Measurements from ENCODE around the gene NRP1.

NRP1 gene

GRCh38 chr10:33331379-33331694 is 3.1 kb downstream of the NRP1 start:
- Histone ChIP-seq H3K9me3 (ENCODE audit: control insufficient read depth, low read length) (no peaks in the 10 kb centered on the region), H3K9ac (ENCODE audit: low read length) (no peak overlapping the region), H3K4me3 (ENCODE audit: low read length) (no peak overlapping the region), H3K27me3 (ENCODE audit: control insufficient read depth, insufficient read depth, low read length) (no peaks in the 10 kb centered on the region), H3K4me1 (ENCODE audit: control insufficient read depth, insufficient read depth, low read length) (peaks cover 11% of the 10 kb centered on the region), H3K36me3 (ENCODE audit: control insufficient read depth, insufficient read depth, low read length) (no peaks in the 10 kb centered on the region)

- Histone ChIP-seq H3K36me3 (ENCODE audit: control insufficient read depth, insufficient read depth, low read length) (no peaks in the 10 kb centered on the region), H3K9ac (ENCODE audit: low read length) (no peak overlapping the region), H3K4me3 (ENCODE audit: low read length) (no peak overlapping the region), H3K9me3 (ENCODE audit: control insufficient read depth, low read length) (no peaks in the 10 kb centered on the region), H3K27me3 (ENCODE audit: control insufficient read depth, insufficient read depth, low read length) (no peaks in the 10 kb centered on the region), H3K4me1 (ENCODE audit: control insufficient read depth, insufficient read depth, low read length) (peaks cover 11% of the 10 kb centered on the region)
These were observed 3.7 kb downstream of the NRP1 start for GRCh38 chr10:33330543-33331378.

GRCh38 chr10:33329178-33329577 is 5.3 kb downstream of the NRP1 start:
- Histone ChIP-seq H3K27me3 (ENCODE audit: control insufficient read depth, insufficient read depth, low read length) (no peaks in the 10 kb centered on the region), H3K4me1 (ENCODE audit: control insufficient read depth, insufficient read depth, low read length) (peaks cover 11% of the 10 kb centered on the region), H3K36me3 (ENCODE audit: control insufficient read depth, insufficient read depth, low read length) (no peaks in the 10 kb centered on the region), H3K9ac (ENCODE audit: low read length) (no peak overlapping the region), H3K9me3 (ENCODE audit: control insufficient read depth, low read length) (no peaks in the 10 kb centered on the region), H3K4me3 (ENCODE audit: low read length) (no peak overlapping the region)

- H3K4me1 ChIP-seq (ENCODE audit: control insufficient read depth, insufficient read depth, low read length): peaks cover 6% of the 10 kb centered on the region
- no peak overlapping the region for H3K4me3 ChIP-seq (ENCODE audit: low read length)
- no peaks in the 10 kb centered on the region for H3K9me3 ChIP-seq (ENCODE audit: control insufficient read depth, low read length)
- H3K27me3 ChIP-seq (ENCODE audit: control insufficient read depth, insufficient read depth, low read length): no peaks in the 10 kb centered on the region
- no peak overlapping the region for H3K9ac ChIP-seq (ENCODE audit: low read length)
- H3K36me3 ChIP-seq (ENCODE audit: control insufficient read depth, insufficient read depth, low read length): no peaks in the 10 kb centered on the region
These were observed 6.2 kb downstream of the NRP1 start for GRCh38 chr10:33328253-33328652.

- Histone ChIP-seq H3K27me3 (ENCODE audit: control insufficient read depth, insufficient read depth, low read length) (no peaks in the 10 kb centered on the region), H3K4me1 (ENCODE audit: control insufficient read depth, insufficient read depth, low read length) (peaks cover 6% of the 10 kb centered on the region), H3K4me3 (ENCODE audit: low read length) (no peak overlapping the region), H3K9ac (ENCODE audit: low read length) (no peak overlapping the region), H3K9me3 (ENCODE audit: control insufficient read depth, low read length) (no peaks in the 10 kb centered on the region), H3K36me3 (ENCODE audit: control insufficient read depth, insufficient read depth, low read length) (no peaks in the 10 kb centered on the region)
These were observed 6.7 kb downstream of the NRP1 start for GRCh38 chr10:33327751-33328150.

GRCh38 chr10:33326933-33327332 is 7.5 kb downstream of the NRP1 start:
- peaks cover 6% of the 10 kb centered on the region for H3K4me1 ChIP-seq (ENCODE audit: control insufficient read depth, insufficient read depth, low read length)
- H3K27me3 ChIP-seq (ENCODE audit: control insufficient read depth, insufficient read depth, low read length): no peaks in the 10 kb centered on the region
- no peak overlapping the region for H3K9ac ChIP-seq (ENCODE audit: low read length)
- H3K9me3 ChIP-seq (ENCODE audit: control insufficient read depth, low read length): no peaks in the 10 kb centered on the region
- H3K36me3 ChIP-seq (ENCODE audit: control insufficient read depth, insufficient read depth, low read length): no peaks in the 10 kb centered on the region
- H3K4me3 ChIP-seq (ENCODE audit: low read length): no peak overlapping the region

- Histone ChIP-seq H3K4me3 (ENCODE audit: low read length) (no peak overlapping the region), H3K36me3 (ENCODE audit: control insufficient read depth, insufficient read depth, low read length) (no peaks in the 10 kb centered on the region), H3K4me1 (ENCODE audit: control insufficient read depth, insufficient read depth, low read length) (peaks cover 4% of the 10 kb centered on the region), H3K9ac (ENCODE audit: low read length) (no peak overlapping the region), H3K9me3 (ENCODE audit: control insufficient read depth, low read length) (no peaks in the 10 kb centered on the region), H3K27me3 (ENCODE audit: control insufficient read depth, insufficient read depth, low read length) (no peaks in the 10 kb centered on the region)
These were observed 8.5 kb downstream of the NRP1 start for GRCh38 chr10:33325929-33326328.

- H3K4me1 ChIP-seq (ENCODE audit: control insufficient read depth, insufficient read depth, low read length): no peaks in the 10 kb centered on the region
- no peak overlapping the region for H3K4me3 ChIP-seq (ENCODE audit: low read length)
- no peak overlapping the region for H3K9ac ChIP-seq (ENCODE audit: low read length)
- no peaks in the 10 kb centered on the region for H3K9me3 ChIP-seq (ENCODE audit: control insufficient read depth, low read length)
- H3K27me3 ChIP-seq (ENCODE audit: control insufficient read depth, insufficient read depth, low read length): no peaks in the 10 kb centered on the region
- no peaks in the 10 kb centered on the region for H3K36me3 ChIP-seq (ENCODE audit: control insufficient read depth, insufficient read depth, low read length)
These were observed 10.7 kb downstream of the NRP1 start for GRCh38 chr10:33323721-33324120.

- no peaks in the 10 kb centered on the region for H3K36me3 ChIP-seq (ENCODE audit: control insufficient read depth, insufficient read depth, low read length)
- no peaks in the 10 kb centered on the region for H3K27me3 ChIP-seq (ENCODE audit: control insufficient read depth, insufficient read depth, low read length)
- H3K4me3 ChIP-seq (ENCODE audit: low read length): no peak overlapping the region
- H3K4me1 ChIP-seq (ENCODE audit: control insufficient read depth, insufficient read depth, low read length): peaks cover 2% of the 10 kb centered on the region
- no peaks in the 10 kb centered on the region for H3K9me3 ChIP-seq (ENCODE audit: control insufficient read depth, low read length)
- H3K9ac ChIP-seq (ENCODE audit: low read length): no peak overlapping the region
These were observed 13.0 kb downstream of the NRP1 start for GRCh38 chr10:33321516-33321915.

GRCh38 chr10:33320288-33320687 is 14.2 kb downstream of the NRP1 start:
- no peaks in the 10 kb centered on the region for H3K27me3 ChIP-seq (ENCODE audit: control insufficient read depth, insufficient read depth, low read length)
- no peak overlapping the region for H3K4me3 ChIP-seq (ENCODE audit: low read length)
- peaks cover 10% of the 10 kb centered on the region for H3K4me1 ChIP-seq (ENCODE audit: control insufficient read depth, insufficient read depth, low read length)
- H3K9ac ChIP-seq (ENCODE audit: low read length): no peak overlapping the region
- no peaks in the 10 kb centered on the region for H3K36me3 ChIP-seq (ENCODE audit: control insufficient read depth, insufficient read depth, low read length)
- H3K9me3 ChIP-seq (ENCODE audit: control insufficient read depth, low read length): no peaks in the 10 kb centered on the region

- Histone ChIP-seq H3K9me3 (ENCODE audit: control insufficient read depth, low read length) (no peaks in the 10 kb centered on the region), H3K36me3 (ENCODE audit: control insufficient read depth, insufficient read depth, low read length) (no peaks in the 10 kb centered on the region), H3K27me3 (ENCODE audit: control insufficient read depth, insufficient read depth, low read length) (no peaks in the 10 kb centered on the region), H3K9ac (ENCODE audit: low read length) (no peak overlapping the region), H3K4me1 (ENCODE audit: control insufficient read depth, insufficient read depth, low read length) (peaks cover 15% of the 10 kb centered on the region), H3K4me3 (ENCODE audit: low read length) (no peak overlapping the region)
These were observed 18.6 kb downstream of the NRP1 start for GRCh38 chr10:33315891-33316290.

GRCh38 chr10:33314811-33315561 is 19.5 kb downstream of the NRP1 start:
- no peak overlapping the region for H3K4me3 ChIP-seq (ENCODE audit: low read length)
- no peak overlapping the region for H3K9ac ChIP-seq (ENCODE audit: low read length)
- H3K4me1 ChIP-seq (ENCODE audit: control insufficient read depth, insufficient read depth, low read length): peaks cover 15% of the 10 kb centered on the region
- H3K36me3 ChIP-seq (ENCODE audit: control insufficient read depth, insufficient read depth, low read length): no peaks in the 10 kb centered on the region
- no peaks in the 10 kb centered on the region for H3K9me3 ChIP-seq (ENCODE audit: control insufficient read depth, low read length)
- H3K27me3 ChIP-seq (ENCODE audit: control insufficient read depth, insufficient read depth, low read length): no peaks in the 10 kb centered on the region

All from mucosa of stomach (tissue), 1 donor.